Spinal cord (tissue), 10 donors: ENCODE results near the gene SLC6A17. TPM values are rescaled to one million over a fixed set of nuclear protein-coding genes. Genes with fewer than 3 reads are reported as not detected.

Experiments
- DNase-seq, 6 donors: peaks; one replicate each; pipeline versions ENCODE4 v3.0.0 to v3.0.0-alpha.2; 2013 to 2015; ENCODE audit warnings: low spot score in 6 of 6, low read depth in 4 of 6
- H3K27ac ChIP-seq: one replicate; pipeline ENCODE4 v1.5.1; 2013; ENCODE audit warnings: low read depth, low read length, control low read depth
- H3K27me3 ChIP-seq: one replicate; pipeline ENCODE4 v1.6.1; 2013; ENCODE audit warnings: low read length; ENCODE audit not compliant: control insufficient read depth, insufficient read depth
- H3K36me3 ChIP-seq: one replicate; pipeline ENCODE4 v1.6.1; 2013; ENCODE audit warnings: low read length; ENCODE audit not compliant: control insufficient read depth, insufficient read depth
- H3K4me1 ChIP-seq: one replicate; pipeline ENCODE4 v1.6.1; 2013; ENCODE audit warnings: low read length; ENCODE audit not compliant: control insufficient read depth, insufficient read depth
- H3K4me3 ChIP-seq: one replicate; pipeline ENCODE4 v1.5.1; 2013; ENCODE audit warnings: low read depth, low read length, control low read depth
- H3K9me3 ChIP-seq: one replicate; pipeline ENCODE4 v1.6.1; 2013; ENCODE audit warnings: low read length; ENCODE audit not compliant: control insufficient read depth, insufficient read depth
- WGBS: methylation state at CpG from one replicate; pipeline ENCODE4 v1.1.5; 2013; ENCODE audit warnings: missing lambda C conversion rate; ENCODE audit not compliant: insufficient coverage; 5-methylcytosine and 5-hydroxymethylcytosine counted together
- polyA plus RNA-seq, 2 donors: library from polyadenylated mRNA; unstranded; fragments of 120-200 nt; gene quantifications; one replicate each; pipeline ENCODE4 v1.2.1, GENCODE V29; 2013; ENCODE audit not compliant: insufficient read length in 2 of 2
- total RNA-seq, 2 donors: library from RNA; depleted of rRNA in 1 of 2; stranded (reverse); fragments of 120-200 nt in 1 of 2; fragments of >200 nt in 1 of 2; gene quantifications; one replicate each; pipeline versions ENCODE4 v1.2.3 to v1.2.4, GENCODE V29; 2013 to 2014
- donor health status: healthy.

Gene SLC6A17
- total and polyA plus RNA-seq, 4 donors, result 2.6 to 18.9 (median 13.5) TPM

DNA sequence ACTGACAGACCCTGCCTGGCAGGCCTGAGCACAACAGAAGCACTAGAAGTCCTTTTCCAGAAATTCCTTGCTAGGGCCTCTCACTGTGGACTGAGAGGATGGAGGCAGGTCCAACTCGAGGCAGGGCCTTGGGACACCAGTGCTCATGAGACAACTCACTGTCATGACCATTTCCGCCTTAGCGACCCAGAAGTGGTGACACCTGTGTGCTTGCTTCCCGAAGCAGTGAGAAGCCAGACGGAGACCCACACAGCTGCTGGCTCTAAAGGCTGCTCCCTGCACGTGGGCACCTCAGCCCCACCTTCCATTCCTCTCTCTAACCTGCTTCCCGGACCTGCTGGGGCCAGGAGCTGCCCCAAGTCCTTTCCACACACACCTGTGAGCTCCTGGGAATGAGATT lies 92.9 kb downstream of the SLC6A17 start:
- Histone ChIP-seq H3K4me1 (peaks cover 41% of the 10 kb centered on the region), H3K9me3 (no peaks in the 10 kb centered on the region), H3K36me3 (peaks cover 4% of the 10 kb centered on the region), H3K4me3 (no peak overlapping the region), H3K27me3 (no peaks in the 10 kb centered on the region), H3K27ac (no peak overlapping the region)
- no peak for DNase-seq
- 70% methylated on average over 5 of the region's 7 CpGs for WGBS

DNA sequence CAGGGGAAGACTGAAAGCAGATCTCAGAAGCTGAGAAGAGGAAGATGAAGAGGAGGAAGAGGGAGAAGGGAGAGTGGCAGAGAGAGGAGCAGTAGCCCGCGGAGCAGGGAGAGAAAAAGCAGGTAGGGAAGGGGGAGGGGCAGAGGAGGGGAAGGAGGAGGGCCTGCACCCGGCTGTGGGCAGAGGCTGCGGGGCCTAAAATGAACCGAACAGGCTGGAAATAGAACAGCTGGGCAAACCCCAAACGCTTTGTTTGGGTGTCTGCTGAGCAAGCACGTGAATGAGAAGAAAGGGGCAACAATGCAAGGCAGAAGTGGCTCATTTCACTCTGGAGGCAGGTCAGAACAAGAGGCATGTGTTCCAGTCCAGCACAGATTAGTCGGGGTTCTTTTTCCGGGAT lies 93.3 kb downstream of the SLC6A17 start:
- H3K4me3 ChIP-seq, result no peak overlapping the region
- H3K27me3 ChIP-seq, result no peaks in the 10 kb centered on the region
- H3K9me3 ChIP-seq, result no peaks in the 10 kb centered on the region
- H3K27ac ChIP-seq, result no peak overlapping the region
- peak in 1 of 6 donors; percentile 25 for DNase-seq
- 13% methylated on average over 7 of the region's 9 CpGs for WGBS
- peaks cover 4% of the 10 kb centered on the region for H3K36me3 ChIP-seq
- peaks cover 37% of the 10 kb centered on the region for H3K4me1 ChIP-seq

DNA sequence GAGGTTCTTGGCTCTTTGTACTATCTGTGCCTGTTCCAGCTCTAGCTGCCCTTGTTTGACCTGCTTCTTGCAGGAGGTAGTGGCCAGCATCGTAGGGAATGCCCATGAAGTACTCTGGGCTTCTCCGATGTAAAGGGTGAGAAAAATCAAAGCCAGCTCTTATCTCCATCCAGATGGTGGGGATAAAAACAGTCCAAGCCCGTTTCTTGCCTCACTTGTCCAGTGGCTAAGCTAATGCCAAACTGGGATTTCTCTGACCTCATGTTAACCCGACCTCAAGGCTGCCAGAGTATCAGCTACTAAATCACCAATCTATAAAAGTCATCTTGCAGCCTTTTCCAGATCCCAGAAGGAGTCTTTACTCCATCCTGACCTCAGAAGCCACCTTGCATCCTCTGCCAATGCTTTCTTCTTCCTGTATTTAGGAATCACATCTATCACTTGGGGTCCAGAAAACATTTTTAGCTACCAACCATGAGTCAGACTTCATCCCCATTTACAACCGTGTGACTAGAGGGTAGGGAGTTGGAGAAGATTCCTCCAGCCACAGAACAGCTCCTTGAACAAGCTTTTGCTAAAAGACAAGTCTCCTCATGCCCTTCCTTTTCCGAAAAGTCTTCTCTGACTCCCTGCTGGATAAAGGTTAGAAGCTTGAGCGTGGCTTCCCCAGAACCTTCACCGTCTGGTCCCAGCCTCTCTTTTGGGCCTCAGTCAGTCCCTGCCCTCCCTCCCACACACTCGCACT lies 95.8 kb downstream of the SLC6A17 start:
- WGBS, result 93% methylated on average over 5 of the region's 9 CpGs

DNA sequence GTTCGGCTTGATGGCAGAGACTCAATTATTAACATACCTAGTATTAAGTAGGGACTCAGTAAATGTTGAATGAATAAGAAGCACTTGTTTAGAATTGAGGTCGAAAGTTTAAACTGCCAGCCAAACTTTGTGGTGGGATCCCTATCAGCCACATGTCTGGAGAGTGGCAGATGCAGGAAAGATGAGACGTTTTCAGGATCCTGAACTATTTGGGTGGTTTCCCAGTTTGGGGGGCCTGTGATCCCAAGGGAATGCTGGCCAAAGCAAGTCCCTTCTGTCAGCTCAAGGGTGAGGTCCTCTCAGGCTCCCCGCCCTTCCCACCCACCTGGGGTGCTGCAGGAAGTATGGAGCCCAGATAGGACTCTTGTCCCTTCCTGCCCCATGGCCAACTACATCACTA lies 98.5 kb downstream of the SLC6A17 start:
- H3K27me3 ChIP-seq, result no peaks in the 10 kb centered on the region
- DNase-seq, result no peak
- H3K4me3 ChIP-seq, result no peak overlapping the region
- H3K4me1 ChIP-seq, result peaks cover 10% of the 10 kb centered on the region
- H3K27ac ChIP-seq, result no peak overlapping the region
- WGBS, result 31% methylated on average over 2 of the region's 4 CpGs
- H3K36me3 ChIP-seq, result no peaks in the 10 kb centered on the region
- H3K9me3 ChIP-seq, result no peaks in the 10 kb centered on the region

More for the DNA sequence above, 95.8 kb downstream of the SLC6A17 start:
- H3K27me3 ChIP-seq, result no peaks in the 10 kb centered on the region
- no peaks in the 10 kb centered on the region for H3K36me3 ChIP-seq
- peaks cover 22% of the 10 kb centered on the region for H3K4me1 ChIP-seq
- no peak for DNase-seq
- H3K27ac ChIP-seq, result no peak overlapping the region
- no peaks in the 10 kb centered on the region for H3K9me3 ChIP-seq
- no peak overlapping the region for H3K4me3 ChIP-seq

DNA sequence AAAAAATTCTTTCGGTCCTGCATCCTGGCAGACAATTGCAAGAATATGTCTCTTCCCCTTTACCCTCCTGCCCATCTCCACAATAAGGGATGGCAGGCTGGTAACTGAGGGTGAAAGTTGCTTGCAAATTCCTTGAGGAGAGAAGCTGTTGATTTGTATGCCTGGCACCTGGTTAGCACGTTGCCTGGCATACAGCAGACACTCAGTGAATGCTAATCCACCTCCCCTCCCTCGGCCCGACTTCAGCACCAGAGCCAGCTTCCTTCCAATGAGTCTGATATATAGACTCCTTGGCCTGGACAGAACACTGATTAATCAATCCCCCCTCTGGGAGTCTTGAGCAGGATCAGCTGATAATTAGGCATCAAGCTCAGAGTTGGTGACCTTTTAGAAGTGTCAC lies 99.0 kb downstream of the SLC6A17 start:
- 11% methylated on average over 3 of the region's 4 CpGs for WGBS
- Histone ChIP-seq H3K4me1 (peaks cover 11% of the 10 kb centered on the region), H3K9me3 (no peaks in the 10 kb centered on the region), H3K4me3 (no peak overlapping the region), H3K27me3 (no peaks in the 10 kb centered on the region), H3K27ac (peak overlapping the region; percentile 25), H3K36me3 (no peaks in the 10 kb centered on the region)
- peak in 3 of 6 donors; percentile 62 to 91 (median 79) for DNase-seq

DNA sequence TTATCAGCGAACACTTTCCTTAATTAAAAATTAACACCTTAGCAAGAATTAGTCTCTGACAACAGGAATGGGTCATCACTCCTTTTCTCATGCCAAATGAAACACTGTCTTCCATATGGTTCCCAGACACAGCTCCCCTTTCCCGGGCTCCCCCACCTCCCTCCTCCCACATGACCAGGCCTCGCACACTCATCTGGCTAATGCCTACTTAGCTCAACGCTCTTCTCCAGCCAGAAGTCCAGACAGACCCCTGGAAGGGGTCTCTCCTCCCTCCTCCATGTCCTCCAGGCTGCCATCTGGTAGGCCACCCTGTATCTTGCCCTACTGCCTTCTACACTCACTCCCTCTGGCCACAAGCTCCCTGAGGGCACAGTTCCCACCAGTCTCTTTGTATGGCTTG lies 99.7 kb downstream of the SLC6A17 start:
- no peaks in the 10 kb centered on the region for H3K9me3 ChIP-seq
- H3K27ac ChIP-seq, result no peak overlapping the region
- H3K4me1 ChIP-seq, result peaks cover 19% of the 10 kb centered on the region
- no peaks in the 10 kb centered on the region for H3K36me3 ChIP-seq
- H3K4me3 ChIP-seq, result no peak overlapping the region
- DNase-seq, result no peak
- 27% methylated on average over 4 of the region's 4 CpGs for WGBS
- H3K27me3 ChIP-seq, result no peaks in the 10 kb centered on the region

DNA sequence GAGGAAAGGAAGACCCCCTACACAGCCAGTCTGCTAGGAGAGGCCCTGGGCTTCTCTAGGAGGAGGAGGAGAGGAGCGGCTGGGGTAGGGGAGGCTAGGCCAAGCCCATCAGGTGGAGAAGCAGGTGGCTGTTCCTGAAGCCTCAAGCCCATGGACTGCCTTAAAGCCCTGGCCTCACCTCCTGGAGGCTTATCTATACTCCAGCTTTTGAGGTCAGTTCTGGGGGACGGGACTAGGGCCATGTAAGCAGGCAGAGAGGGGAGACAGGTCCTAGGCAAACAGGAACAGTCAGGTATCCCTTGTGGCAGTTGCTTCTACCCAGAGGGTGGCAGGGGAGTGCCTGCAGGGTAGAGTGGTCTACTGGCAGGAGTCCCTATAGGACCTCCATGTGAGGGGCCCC lies 100.5 kb downstream of the SLC6A17 start:
- DNase-seq, result no peak

More for the DNA sequence above, 100.5 kb downstream of the SLC6A17 start:
- Histone ChIP-seq H3K36me3 (no peaks in the 10 kb centered on the region), H3K27ac (no peak overlapping the region), H3K9me3 (no peaks in the 10 kb centered on the region), H3K4me3 (no peak overlapping the region), H3K27me3 (no peaks in the 10 kb centered on the region), H3K4me1 (peaks cover 26% of the 10 kb centered on the region)
- 50% methylated on average over 2 of the region's 2 CpGs for WGBS

Other genes starting within 250 kb of the SLC6A17 start
- gene CSF1, start 239.6 kb upstream of the SLC6A17 start, total RNA-seq, result 10 to 100 TPM; 13.1 to 22.9 TPM
- gene CSF1, start 239.6 kb upstream of the SLC6A17 start, polyA plus RNA-seq, result 10 to 100 TPM; 15.8 to 18.8 TPM
- 10 to 100 TPM; 64.4 to 84.9 TPM for gene AHCYL1, start 165.7 kb upstream of the SLC6A17 start, total RNA-seq
- gene AHCYL1, start 165.7 kb upstream of the SLC6A17 start, polyA plus RNA-seq, result 100 to 1,000 TPM; 112 to 136 TPM
- gene STRIP1, start 115.9 kb upstream of the SLC6A17 start, total RNA-seq, result 10 to 100 TPM; 63.3 to 67.6 TPM
- gene STRIP1, start 115.9 kb upstream of the SLC6A17 start, polyA plus RNA-seq, result 10 to 100 TPM; 74.3 to 85.8 TPM
- 1 to 10 TPM in 1 of 2 donors, not detected in 1; 1.8 TPM for gene ALX3, start 79.8 kb upstream of the SLC6A17 start, total RNA-seq
- gene ALX3, start 79.8 kb upstream of the SLC6A17 start, polyA plus RNA-seq, result not detected
- under 1 TPM in 1 of 2 donors, not detected in 1; 0.50 TPM for gene UBL4B, start 38.1 kb upstream of the SLC6A17 start, total RNA-seq
- not detected for gene UBL4B, start 38.1 kb upstream of the SLC6A17 start, polyA plus RNA-seq
- 10 to 100 TPM in 1 of 2 donors, 1 to 10 TPM in 1; 9.1 to 17.3 TPM for gene KCNC4, start 59.8 kb downstream of the SLC6A17 start, total RNA-seq
- 10 to 100 TPM; 55.6 to 58.6 TPM for gene KCNC4, start 59.8 kb downstream of the SLC6A17 start, polyA plus RNA-seq
- gene RBM15, start 188.9 kb downstream of the SLC6A17 start, total RNA-seq, result 10 to 100 TPM; 29.4 to 33.2 TPM
- gene RBM15, start 188.9 kb downstream of the SLC6A17 start, polyA plus RNA-seq, result 1 to 10 TPM; 5.5 to 8.0 TPM
- gene SLC16A4, start 240.5 kb downstream of the SLC6A17 start, total RNA-seq, result 10 to 100 TPM; 24.1 to 27.5 TPM
- 1 to 10 TPM; 7.7 to 9.4 TPM for gene SLC16A4, start 240.5 kb downstream of the SLC6A17 start, polyA plus RNA-seq